ENCODE measurements around the gene CDCA8. TPM values are rescaled to one million over a fixed set of nuclear protein-coding genes. Genes with fewer than 3 reads are reported as not detected.

Gene CDCA8
- total and polyA plus RNA-seq, 9 of the 15 experiments (the other 6 are each of a cell fraction or from before 2014, with no cell fraction given), result 26.4 to 148 (median 81.8) TPM

GRCh38 chr1:37677143-37677439 is 15.2 kb upstream of the CDCA8 start:
- H3K36me3 ChIP-seq (ENCODE audit: control insufficient read depth, insufficient read depth, low read length), result peaks cover 14% of the 10 kb centered on the region
- H3K4me3 ChIP-seq, result no peak overlapping the region
- POLR2A ChIA-PET, result interaction anchor here (0.7 to 1.8 kb wide), 3 partner anchors 11 to 238 kb away, joined by 3 to 10 read pairs (median 8); a partner anchor contains a TSS
- no peak for TF ChIP-seq USF2 (CRISPR knock-in tag; IDR thresholded peaks at IDR 0.05)
- TF ChIP-seq RBM25 (IDR thresholded peaks at IDR 0.05; ENCODE audit: low read depth, low read length, severe bottlenecking), result no peak
- no peak for TF ChIP-seq CEBPB (tag; IDR thresholded peaks at IDR 0.05)
- TF ChIP-seq ZNF695 (CRISPR knock-in tag; IDR thresholded peaks at IDR 0.05), result no peak
- TF ChIP-seq FOSL1 (tag; conservative IDR thresholded peaks at IDR 0.05), result no peak
- no peak for TF ChIP-seq HDGF (IDR thresholded peaks at IDR 0.05)
- TF ChIP-seq TEAD4 (IDR thresholded peaks at IDR 0.05; ENCODE audit: low read length), result no peak
- TF ChIP-seq TEAD4 (CRISPR knock-in tag; IDR thresholded peaks at IDR 0.05; ENCODE audit: borderline replicate concordance), result no peak
- no peaks in the 10 kb centered on the region; a peak in 1 of 5 replicates for H3K4me1 ChIP-seq (replicated peaks in 1 of 2; ENCODE audit: control insufficient read depth in 2 of 2, insufficient read depth in 2 of 2, low read length in 2 of 2)
- H4K20me1 ChIP-seq (replicated peaks; ENCODE audit: control insufficient read depth, insufficient read depth, low read length), result no peaks in the 10 kb centered on the region
- no peak overlapping the region for H3K4me2 ChIP-seq (ENCODE audit: insufficient read depth, low read length)
- no TSS peak for BruUV-seq (replicated peaks)
- no peaks in the 10 kb centered on the region for H3K79me2 ChIP-seq (ENCODE audit: control insufficient read depth, insufficient read depth, low read length)
- no peaks in the 10 kb centered on the region for H3K9me3 ChIP-seq (replicated peaks; ENCODE audit: control insufficient read depth, insufficient read depth, low read depth, low read length)
- intact Hi-C loops (cut with micrococcal nuclease), result no loop called here
- H2AFZ ChIP-seq (ENCODE audit: low read depth, low read length), result no peak overlapping the region
- H3K9ac ChIP-seq (ENCODE audit: insufficient read depth in 1 of 2, low read depth in 2 of 2, low read length in 2 of 2), result no peak overlapping the region
- in situ Hi-C loops (cut with MboI), result no loop called here
- H3K27ac ChIP-seq (ENCODE audit: extremely low read depth, low read depth, low read length), result no peak overlapping the region
- H3K27me3 ChIP-seq (ENCODE audit: control insufficient read depth in 2 of 2, insufficient read depth in 2 of 2, low read length in 2 of 2), result peaks cover 34 to 48% of the 10 kb centered on the region in 2 experiments
- H3K9me1 ChIP-seq (ENCODE audit: control insufficient read depth, insufficient read depth, low read length), result no peaks in the 10 kb centered on the region
- FAIRE-seq, result no peak
- no peak for DNase-seq (ENCODE audit: extremely low read depth in 1 of 4, low spot score in 3 of 4)
- 7% methylated on average over 4 of the region's 4 CpGs for WGBS (ENCODE audit: insufficient coverage, low coverage, missing lambda C conversion rate)
- ATAC-seq, result no peak
- CTCF ChIA-PET (ENCODE audit: low intra/inter-chr PET ratio), result no interaction called here

Measured in K562 (cell line).